Effector CD8-positive, alpha-beta T cell (primary cell): ENCODE measurements around the gene PSMD10.

Experiments
- DNase-seq: peaks from one replicate; lab custom pipeline; 2025; lab: John Stamatoyannopoulos, UW

Gene PSMD10

GRCh38 chrX:108071578-108071977, 19.8 kb downstream of the PSMD10 start:
- DNase-seq, result no peak

GRCh38 chrX:108070891-108071290, 20.5 kb downstream of the PSMD10 start:
- no peak for DNase-seq

- DNase-seq, result no peak
Observed at GRCh38 chrX:108068121-108068520, 23.2 kb downstream of the PSMD10 start.

- DNase-seq, result no peak
Observed at GRCh38 chrX:108064613-108065012, 26.7 kb downstream of the PSMD10 start.

- DNase-seq, result no peak
Observed at GRCh38 chrX:108064001-108064400, 27.3 kb downstream of the PSMD10 start.

GRCh38 chrX:108059801-108060200, 31.5 kb downstream of the PSMD10 start:
- DNase-seq, result no peak

GRCh38 chrX:108055546-108055945, 35.8 kb downstream of the PSMD10 start:
- DNase-seq, result no peak

- DNase-seq, result no peak
Observed at GRCh38 chrX:108053218-108053617, 38.1 kb downstream of the PSMD10 start.

GRCh38 chrX:108049649-108050048, 41.7 kb downstream of the PSMD10 start:
- DNase-seq, result no peak

- no peak for DNase-seq
Observed at GRCh38 chrX:108044554-108045256, 46.6 kb downstream of the PSMD10 start, which contains the start of gene VSIG1. Gene VSIG1 (plus strand): TSS chrX:108045065. CDS start chrX:108045131, 66 bp downstream.

GRCh38 chrX:108036298-108036973, 54.9 kb downstream of the PSMD10 start:
- DNase-seq, result no peak

- DNase-seq, result no peak
Observed at GRCh38 chrX:108034725-108035124, 56.6 kb downstream of the PSMD10 start.
